Measurements from ENCODE around the gene GFRA4. TPM values are rescaled to one million over a fixed set of nuclear protein-coding genes. Genes with fewer than 3 reads are reported as not detected.

Gene GFRA4
- polyA plus RNA-seq, 2 of the 4 experiments (the other 2 are of a cell fraction), result not detected

GRCh38 chr20:3658019-3658715 is 5.0 kb downstream of the GFRA4 start:
- no peak for ATAC-seq
- CTCF ChIA-PET, result interaction anchor here (0.9 to 61.5 kb wide), 7 partner anchors 10 to 161 kb away, joined by 3 to 2233 read pairs (median 10); partner anchors contain the start of genes ADISSP, HSPA12B and SIGLEC1

More at GRCh38 chr20:3658019-3658715, 5.0 kb downstream of the GFRA4 start:
- no peak for DNase-seq (ENCODE audit: low read depth in 1 of 2, low spot score in 1 of 2)
- Histone ChIP-seq H3K27ac (no peak overlapping the region), H3K9me3 (no peaks in the 10 kb centered on the region), H3K4me1 (no peaks in the 10 kb centered on the region), H3K4me3 (no peak overlapping the region), H3K4me2 (no peak overlapping the region)
- 81% methylated on average over 7 of the region's 7 CpGs for WGBS (ENCODE audit: missing lambda C conversion rate)
- FAIRE-seq, result no peak
- POLR2A ChIA-PET, result interaction anchor here (1.2 kb wide), 1 partner anchor 109 kb away, joined by 4 read pairs; the partner anchor contains the start of gene ADISSP
- TF ChIP-seq CBX2 (IDR thresholded peaks at IDR 0.05; ENCODE audit: borderline replicate concordance, low read depth), result no peak
- no peak for TF ChIP-seq BCL3 (IDR thresholded peaks at IDR 0.05)
- no peak for TF ChIP-seq SMC3 (IDR thresholded peaks at IDR 0.05)
- no peak for TF ChIP-seq RARB (CRISPR knock-in tag; IDR thresholded peaks at IDR 0.05)
- TF ChIP-seq JUN (IDR thresholded peaks at IDR 0.05), result no peak
- TF ChIP-seq HDAC2 (IDR thresholded peaks at IDR 0.05), result no peak
- no peak for TF ChIP-seq REST (IDR thresholded peaks at IDR 0.05)
- no peak for TF ChIP-seq KDM5A (IDR thresholded peaks at IDR 0.05)
- TF ChIP-seq RAD21 (conservative IDR thresholded peaks at IDR 0.05 in 1 of 2, IDR thresholded peaks at IDR 0.05 in 1 of 2), result no peak
- no peak for TF ChIP-seq MYC (IDR thresholded peaks at IDR 0.05; ENCODE audit: borderline replicate concordance, low read length)
- TF ChIP-seq HOXB5 (CRISPR knock-in tag; IDR thresholded peaks at IDR 0.05), result no peak
- TF ChIP-seq HMGXB4 (CRISPR knock-in tag; IDR thresholded peaks at IDR 0.05; ENCODE audit: borderline replicate concordance), result no peak
- TF ChIP-seq NFE2L2 (conservative IDR thresholded peaks at IDR 0.05; ENCODE audit: low read length), result no peak
- no peak for TF ChIP-seq CHD4 (IDR thresholded peaks at IDR 0.05; ENCODE audit: borderline replicate concordance)
- no peak for TF ChIP-seq E2F6 (IDR thresholded peaks at IDR 0.05; ENCODE audit: borderline replicate concordance, low read depth)
- TF ChIP-seq RNF2 (IDR thresholded peaks at IDR 0.05; ENCODE audit: borderline replicate concordance, low read depth), result no peak
- no peak for TF ChIP-seq ESRRA (IDR thresholded peaks at IDR 0.05; ENCODE audit: borderline replicate concordance, low read length)
- no peak for TF ChIP-seq BHLHE40 (IDR thresholded peaks at IDR 0.05; ENCODE audit: low read depth, low read length)
- no peak for TF ChIP-seq HOXA7 (CRISPR knock-in tag; IDR thresholded peaks at IDR 0.05)
